ENCODE data around the gene DYTN.

Gene DYTN

GRCh38 chr2:206739271-206739670, 21.1 kb upstream of the DYTN start:
- TF ChIP-seq CTCF (IDR thresholded peaks at IDR 0.05; ENCODE audit: low read depth, low read length), result no peak
- no peak for DNase-seq (ENCODE audit: extremely low read depth, low read depth)

- no peak for DNase-seq (ENCODE audit: extremely low read depth, low read depth)
- TF ChIP-seq CTCF (IDR thresholded peaks at IDR 0.05; ENCODE audit: low read depth, low read length), result no peak
These were observed 18.7 kb upstream of the DYTN start for GRCh38 chr2:206736935-206737334.

GRCh38 chr2:206733341-206733740, 15.1 kb upstream of the DYTN start:
- no peak for DNase-seq (ENCODE audit: extremely low read depth, low read depth)
- TF ChIP-seq CTCF (IDR thresholded peaks at IDR 0.05; ENCODE audit: low read depth, low read length), result no peak

GRCh38 chr2:206728277-206729199, 10.3 kb upstream of the DYTN start:
- TF ChIP-seq CTCF (IDR thresholded peaks at IDR 0.05; ENCODE audit: low read depth, low read length), result no peak
- no peak for DNase-seq (ENCODE audit: extremely low read depth, low read depth)

GRCh38 chr2:206727287-206727686, 9.1 kb upstream of the DYTN start:
- DNase-seq (ENCODE audit: extremely low read depth, low read depth), result no peak

GRCh38 chr2:206723288-206723687, 5.1 kb upstream of the DYTN start:
- DNase-seq (ENCODE audit: extremely low read depth, low read depth), result no peak
- TF ChIP-seq CTCF (IDR thresholded peaks at IDR 0.05; ENCODE audit: low read depth, low read length), result no peak

More at GRCh38 chr2:206727287-206727686, 9.1 kb upstream of the DYTN start:
- no peak for TF ChIP-seq CTCF (IDR thresholded peaks at IDR 0.05; ENCODE audit: low read depth, low read length)

- TF ChIP-seq CTCF (IDR thresholded peaks at IDR 0.05; ENCODE audit: low read depth, low read length), result no peak
- DNase-seq (ENCODE audit: extremely low read depth, low read depth), result no peak
These were observed 3.2 kb upstream of the DYTN start for GRCh38 chr2:206721256-206721920.

All from AG09319 (cell line).